K562 treated with DMSO at 1 percent for 48 hours (cell line): Measurements from ENCODE around the gene PSMD11. TPM values are rescaled to one million over a fixed set of nuclear protein-coding genes. Genes with fewer than 3 reads are reported as not detected.

Experiments
- total RNA-seq: library from RNA; unstranded; fragments of 300-600 nt; gene quantifications from 2 replicates; pipeline ENCODE4 v1.2.3, GENCODE V29; 2022; ENCODE audit warnings: low replicate concordance; ENCODE audit errors: extremely low read depth

PSMD11 gene
- total RNA-seq = not detected in 2 replicates

DNA sequence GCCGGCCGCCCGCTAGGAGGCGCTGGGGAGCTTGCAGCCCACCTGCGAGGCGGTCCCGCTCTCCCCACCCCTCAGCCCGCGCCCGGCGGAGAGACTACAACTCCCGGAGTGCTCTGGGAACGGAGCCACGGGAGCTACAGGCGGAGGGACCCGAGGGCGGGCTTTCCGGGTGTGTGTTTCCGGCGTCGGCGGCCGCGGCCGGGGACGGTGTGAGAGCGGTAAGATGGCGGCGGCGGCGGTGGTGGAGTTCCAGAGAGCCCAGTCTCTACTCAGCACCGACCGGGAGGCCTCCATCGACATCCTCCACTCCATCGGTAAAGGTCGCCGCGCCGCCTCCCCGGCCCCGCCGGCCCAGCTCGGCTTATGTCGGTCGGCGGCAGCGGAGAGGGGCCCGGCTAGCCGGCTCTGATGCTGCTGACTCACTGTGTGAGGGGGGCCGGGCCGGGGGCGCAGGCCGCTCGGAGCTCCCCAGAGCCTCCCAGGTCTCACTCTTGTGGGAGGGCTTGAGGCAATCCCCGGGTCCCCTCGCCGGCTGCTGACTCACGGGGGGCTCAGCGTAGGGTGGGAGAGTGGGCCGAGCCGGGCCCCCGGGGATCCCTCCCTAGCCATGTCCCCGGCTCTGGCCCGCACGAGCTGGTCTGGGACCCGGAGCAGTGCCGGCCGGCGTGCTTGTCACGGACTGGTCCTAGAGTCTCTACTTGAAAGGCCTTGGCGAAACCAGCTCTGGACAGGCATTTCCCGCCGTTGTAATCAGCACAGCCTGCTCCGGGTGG, at the start of gene PSMD11:
Gene PSMD11 (plus strand): TSS at position 210 of the 773 bp plus-strand sequence. CDS start 14 bp downstream, at position 224.

DNA sequence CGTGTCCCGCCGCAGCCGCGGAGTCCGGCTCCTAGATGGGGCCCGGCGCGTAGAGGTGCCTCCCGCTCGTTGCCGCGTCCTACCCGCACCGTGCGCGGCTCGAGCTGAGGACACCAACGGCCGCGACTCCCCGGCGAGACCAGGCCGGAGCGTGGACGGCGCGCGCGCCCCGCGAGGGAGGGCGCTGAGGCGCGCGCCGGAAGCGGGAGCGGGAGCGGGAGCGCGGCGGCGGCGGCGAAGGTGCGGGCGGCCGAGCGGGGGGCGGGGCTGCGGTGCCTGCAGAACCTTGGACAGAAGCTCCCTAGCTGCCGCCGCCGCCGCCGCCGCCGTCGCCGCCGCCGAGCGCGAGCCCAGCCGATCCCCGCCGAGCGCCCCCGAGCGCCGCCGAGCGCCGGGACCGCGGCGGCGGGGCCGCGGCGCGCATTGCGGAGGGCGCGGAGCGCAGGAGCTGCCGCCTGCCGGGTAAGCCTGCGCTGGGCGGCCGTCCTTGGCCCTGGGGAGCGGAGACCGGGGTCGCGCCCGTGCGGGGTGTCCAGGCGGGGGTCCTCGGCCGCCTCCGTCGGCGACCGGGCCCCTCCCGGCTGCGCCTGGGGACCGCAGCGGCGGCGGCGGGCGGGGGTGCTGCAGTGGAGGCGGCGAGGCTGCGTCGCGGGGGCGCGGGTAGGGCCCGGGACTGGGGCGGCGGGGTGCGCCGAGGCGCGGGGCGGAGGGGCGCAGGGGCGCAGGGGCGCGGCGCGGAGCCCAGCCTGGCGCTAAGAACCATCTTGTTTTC, 42.6 kb downstream of the PSMD11 start, which contains the start of gene CDK5R1:
Gene CDK5R1 (plus strand): TSS at position 293 of the 772 bp plus-strand sequence. CDS start 628 bp downstream, outside the sequence.

Other genes starting within 250 kb of the PSMD11 start
- not detected in 2 replicates for gene RHBDL3, start 178.7 kb upstream of the PSMD11 start, total RNA-seq
- gene C17orf75, start 102.3 kb upstream of the PSMD11 start, total RNA-seq = not detected in 2 replicates
- not detected in 2 replicates for gene ZNF207, start 94.4 kb upstream of the PSMD11 start, total RNA-seq
- gene CDK5R1, start 42.5 kb downstream of the PSMD11 start, total RNA-seq = not detected in 2 replicates